T-helper 2 cell treated with Interferon-gamma antibody and Interleukin-4, amounts not matched to agents 5 μg/mL and 100 μg/mL, for 36 hours (primary cell): ENCODE measurements around the gene DDB1.

Experiments used
- DNase-seq: peaks from one replicate; pipeline ENCODE4 v3.0.0; 2021; ENCODE audit warnings: low spot score
- H3K27ac Mint-ChIP-seq: one replicate; pipeline ENCODE4 v1.8.0; 2021; ENCODE audit warnings: mild to moderate bottlenecking, mixed read lengths
- H3K27me3 Mint-ChIP-seq: one replicate; pipeline ENCODE4 v1.8.0; 2021; ENCODE audit warnings: low read depth, mixed read lengths
- H3K36me3 Mint-ChIP-seq: one replicate; pipeline ENCODE4 v1.8.0; 2021; ENCODE audit warnings: low read depth, mixed read lengths
- H3K4me1 Mint-ChIP-seq: one replicate; pipeline ENCODE4 v1.8.0; 2021; ENCODE audit warnings: low read depth, mixed read lengths
- H3K4me3 Mint-ChIP-seq: one replicate; pipeline ENCODE4 v1.8.0; 2022; ENCODE audit warnings: mild to moderate bottlenecking, moderate library complexity, mixed read lengths
- H3K9me3 Mint-ChIP-seq: one replicate; pipeline ENCODE4 v1.8.0; 2021; ENCODE audit warnings: mixed read lengths

Gene DDB1

DNA sequence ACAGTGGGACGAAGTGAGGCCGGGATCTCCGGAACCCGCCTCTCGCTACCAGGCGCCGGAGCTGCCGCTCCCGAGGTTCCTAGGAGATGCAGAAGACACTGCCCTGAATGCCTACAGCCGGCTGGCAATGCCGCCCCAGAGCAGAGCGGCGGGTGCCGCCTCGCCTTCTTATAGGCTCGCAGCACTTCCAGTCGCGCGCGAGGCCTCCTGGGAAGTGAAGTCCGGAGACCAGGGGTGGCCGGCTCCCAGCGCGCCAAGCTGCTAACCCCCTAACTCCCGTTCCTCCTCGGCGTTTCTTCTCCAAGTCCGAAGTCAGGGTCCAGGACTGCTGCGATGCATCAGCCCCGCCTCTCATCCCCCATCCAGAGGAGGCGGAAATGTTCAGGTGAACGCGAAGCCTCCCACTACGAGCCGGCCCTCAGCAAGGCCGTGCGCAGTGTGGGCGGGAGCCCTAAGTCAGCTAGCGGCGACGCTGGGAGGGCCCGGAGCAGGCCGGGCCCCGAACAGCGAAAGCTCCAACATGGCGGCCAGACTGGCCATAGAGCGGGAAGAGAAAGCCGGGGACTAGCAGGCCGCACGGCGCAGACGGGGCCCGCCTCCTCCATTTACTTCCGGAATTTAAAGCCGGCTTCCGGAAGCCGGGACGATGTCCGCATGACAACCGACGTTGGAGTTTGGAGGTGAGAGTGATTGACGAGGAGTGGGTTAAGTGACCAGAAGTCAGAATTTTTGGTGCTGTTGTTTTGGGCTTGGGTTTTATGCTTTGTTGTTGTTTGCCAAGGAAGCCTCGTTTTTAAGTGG is 29.0 kb upstream of the DDB1 start, which contains the start of the genes CYB561A3 and TMEM138:
CYB561A3 (minus strand) TSS at position 142 of the 801 bp plus-strand sequence. CDS start 5,169 bp downstream, outside the sequence.
TMEM138 (plus strand) TSS at position 634 of the 801 bp plus-strand sequence. CDS start 2,017 bp downstream, outside the sequence.
- peak within 1 kb of the TSS; percentile 96 for H3K27ac Mint-ChIP-seq
- peaks cover 24% of the 10 kb centered on the region for H3K36me3 Mint-ChIP-seq
- peak within 1 kb of the TSS; percentile 97 for H3K4me3 Mint-ChIP-seq
- peaks cover 30% of the 10 kb centered on the region for H3K4me1 Mint-ChIP-seq
- no peaks in the 10 kb centered on the region for H3K27me3 Mint-ChIP-seq
- H3K9me3 Mint-ChIP-seq = no peaks in the 10 kb centered on the region
- DNase-seq = peak; percentile 95

DNA sequence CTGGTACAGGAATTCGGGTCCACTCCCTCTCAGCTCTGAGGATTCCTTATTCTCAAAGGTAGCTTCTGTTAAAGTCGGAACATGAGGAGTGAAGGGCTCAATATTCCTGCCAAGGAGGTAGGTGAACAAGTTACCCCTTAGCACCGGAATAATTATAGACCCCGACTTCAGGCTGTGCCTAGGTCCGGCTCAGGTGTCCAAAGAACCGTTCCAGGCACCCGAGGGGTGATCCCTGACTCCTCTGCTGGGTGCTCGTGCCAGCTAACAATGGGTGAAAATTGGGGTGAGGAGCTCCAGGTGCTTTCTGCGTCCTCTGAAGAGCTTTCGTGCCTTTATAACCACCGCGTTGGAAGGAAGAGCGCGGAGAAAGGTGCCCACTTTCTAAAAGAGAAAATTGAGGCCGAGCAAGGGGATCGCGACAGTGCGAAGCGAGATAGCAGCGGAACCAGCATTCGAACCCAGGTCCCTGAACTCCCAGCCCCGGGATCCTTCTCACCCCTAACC is 28.4 kb upstream of the DDB1 start:
- Mint-ChIP-seq H3K36me3 (peaks cover 21% of the 10 kb centered on the region), H3K4me3 (peak overlapping the region; percentile 97), H3K9me3 (no peaks in the 10 kb centered on the region), H3K27me3 (no peaks in the 10 kb centered on the region), H3K4me1 (peaks cover 33% of the 10 kb centered on the region), H3K27ac (peak overlapping the region; percentile 96)
- DNase-seq = no peak

DNA sequence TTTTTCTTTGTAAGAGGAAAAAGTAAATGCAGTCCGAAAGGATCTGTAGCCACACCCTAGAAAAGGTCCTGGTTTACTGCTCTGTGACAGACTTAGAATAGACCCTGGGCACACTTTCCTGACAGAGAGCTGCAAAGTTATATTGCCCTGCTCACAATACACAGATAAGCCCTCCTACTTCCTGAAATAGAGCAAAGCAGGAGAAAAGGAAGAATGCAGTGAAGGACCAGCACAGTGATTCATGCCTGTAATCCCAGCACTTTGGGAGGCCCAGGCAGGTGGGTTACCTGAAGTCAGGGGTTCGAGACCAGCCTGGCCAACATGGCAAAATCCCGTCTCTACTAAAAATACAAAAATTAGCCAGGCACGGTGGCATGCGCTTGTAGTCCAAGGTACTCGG is 26.6 kb upstream of the DDB1 start:
- peaks cover 35% of the 10 kb centered on the region for H3K4me1 Mint-ChIP-seq
- no peak for DNase-seq
- no peaks in the 10 kb centered on the region for H3K9me3 Mint-ChIP-seq
- no peak overlapping the region for H3K27ac Mint-ChIP-seq
- H3K4me3 Mint-ChIP-seq = peak overlapping the region; percentile 21
- no peaks in the 10 kb centered on the region for H3K27me3 Mint-ChIP-seq
- H3K36me3 Mint-ChIP-seq = peaks cover 19% of the 10 kb centered on the region

DNA sequence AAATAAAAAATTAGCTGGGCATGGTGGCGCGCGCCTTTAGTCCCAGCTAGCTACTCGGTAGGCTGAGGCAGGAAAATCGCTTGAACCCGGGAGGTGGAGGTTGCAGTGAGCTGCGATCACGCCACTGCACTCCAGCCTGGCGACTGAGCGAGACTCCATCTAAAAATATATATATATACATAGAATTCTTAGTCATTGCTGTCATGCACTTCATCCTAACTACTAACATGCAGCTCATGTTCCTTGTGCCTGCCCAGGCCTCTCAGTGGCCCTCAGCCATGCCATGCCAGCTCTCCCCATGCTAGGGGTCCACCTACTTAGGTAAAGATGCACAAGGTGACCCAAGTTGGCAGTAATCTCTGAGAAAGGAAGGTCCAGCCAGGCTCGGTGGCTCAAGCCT is 25.7 kb upstream of the DDB1 start:
- no peak overlapping the region for H3K27ac Mint-ChIP-seq
- peaks cover 33% of the 10 kb centered on the region for H3K4me1 Mint-ChIP-seq
- H3K27me3 Mint-ChIP-seq = no peaks in the 10 kb centered on the region

DNA sequence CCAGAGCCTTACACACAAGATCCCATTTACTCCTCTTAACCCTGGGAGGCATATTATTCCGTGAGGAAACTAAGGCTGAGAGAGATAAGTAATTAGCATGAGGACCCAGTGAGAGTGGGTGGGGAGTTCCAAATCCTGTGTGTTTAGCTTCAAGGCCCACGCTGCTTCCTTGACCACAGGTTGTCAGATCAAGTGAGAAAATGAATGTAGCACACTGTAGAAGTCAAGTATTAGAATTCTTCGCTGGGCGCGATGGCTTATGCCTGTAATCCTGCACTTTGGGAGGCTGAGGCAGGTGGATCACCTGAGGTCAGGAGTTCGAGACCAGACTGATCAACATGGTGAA is 25.0 kb upstream of the DDB1 start:
- Mint-ChIP-seq H3K4me3 (no peak overlapping the region), H3K4me1 (peaks cover 28% of the 10 kb centered on the region), H3K27me3 (no peaks in the 10 kb centered on the region), H3K27ac (no peak overlapping the region), H3K9me3 (no peaks in the 10 kb centered on the region), H3K36me3 (peaks cover 20% of the 10 kb centered on the region)
- no peak for DNase-seq

More for the DNA sequence above, 25.7 kb upstream of the DDB1 start:
- no peak for DNase-seq
- Mint-ChIP-seq H3K4me3 (no peak overlapping the region), H3K36me3 (peaks cover 17% of the 10 kb centered on the region), H3K9me3 (no peaks in the 10 kb centered on the region)

DNA sequence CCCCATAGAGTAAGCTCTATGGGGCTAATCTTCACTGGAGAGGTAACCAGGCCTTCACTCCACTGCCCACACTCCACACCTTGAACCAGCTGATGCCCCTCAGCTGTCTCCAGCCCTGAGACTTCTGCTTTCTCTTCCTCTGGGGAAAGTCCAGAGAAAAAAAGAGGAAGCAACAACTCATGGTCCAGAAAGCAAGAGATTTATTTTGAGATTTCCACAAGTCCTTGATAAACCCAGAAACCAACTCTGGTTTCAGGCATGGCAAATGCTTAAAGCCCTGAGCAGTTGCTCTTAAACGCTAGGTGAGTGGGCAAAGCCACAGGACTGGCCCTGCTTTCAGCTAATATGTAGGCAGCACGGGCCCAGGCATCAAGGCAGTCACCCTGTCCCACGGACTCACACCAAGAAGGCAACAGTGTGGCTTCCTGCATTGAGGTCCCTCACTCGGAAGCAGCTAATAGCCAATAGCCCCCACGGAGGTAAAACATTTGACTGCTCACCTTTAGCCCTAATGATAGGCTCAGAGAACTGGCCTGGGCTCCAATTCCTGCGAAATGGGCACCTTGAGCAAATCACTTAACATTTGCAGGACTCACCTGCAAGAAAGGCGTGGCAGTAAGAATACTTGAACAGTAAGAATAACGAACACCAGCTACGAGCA is 24.5 kb upstream of the DDB1 start:
- Mint-ChIP-seq H3K4me1 (peaks cover 26% of the 10 kb centered on the region), H3K27me3 (no peaks in the 10 kb centered on the region), H3K36me3 (peaks cover 18% of the 10 kb centered on the region), H3K27ac (peak overlapping the region; percentile 45), H3K9me3 (no peaks in the 10 kb centered on the region), H3K4me3 (no peak overlapping the region)
- DNase-seq = no peak

DNA sequence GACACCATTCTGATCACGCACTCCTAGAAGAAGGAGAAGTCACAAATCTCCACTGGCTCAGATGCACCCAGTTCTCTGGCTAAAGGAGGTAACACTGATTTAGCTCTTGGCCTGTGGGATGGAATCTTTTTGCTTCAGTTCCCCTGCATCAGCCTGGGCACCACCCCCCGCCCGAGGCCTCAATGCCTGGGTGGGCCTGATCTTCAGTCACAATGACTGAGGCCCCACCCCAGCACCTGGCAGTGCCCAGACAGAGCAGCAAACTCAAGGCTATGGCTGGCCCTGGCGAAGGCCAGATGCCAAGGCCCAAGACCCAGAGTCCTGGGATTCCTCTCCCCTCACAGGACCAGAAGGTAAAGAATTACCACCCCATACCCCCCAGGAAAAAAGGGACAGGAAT is 23.8 kb upstream of the DDB1 start:
- peaks cover 24% of the 10 kb centered on the region for H3K4me1 Mint-ChIP-seq
- peaks cover 18% of the 10 kb centered on the region for H3K36me3 Mint-ChIP-seq
- no peaks in the 10 kb centered on the region for H3K9me3 Mint-ChIP-seq
- H3K4me3 Mint-ChIP-seq = no peak overlapping the region
- no peaks in the 10 kb centered on the region for H3K27me3 Mint-ChIP-seq
- no peak overlapping the region for H3K27ac Mint-ChIP-seq
- no peak for DNase-seq

DNA sequence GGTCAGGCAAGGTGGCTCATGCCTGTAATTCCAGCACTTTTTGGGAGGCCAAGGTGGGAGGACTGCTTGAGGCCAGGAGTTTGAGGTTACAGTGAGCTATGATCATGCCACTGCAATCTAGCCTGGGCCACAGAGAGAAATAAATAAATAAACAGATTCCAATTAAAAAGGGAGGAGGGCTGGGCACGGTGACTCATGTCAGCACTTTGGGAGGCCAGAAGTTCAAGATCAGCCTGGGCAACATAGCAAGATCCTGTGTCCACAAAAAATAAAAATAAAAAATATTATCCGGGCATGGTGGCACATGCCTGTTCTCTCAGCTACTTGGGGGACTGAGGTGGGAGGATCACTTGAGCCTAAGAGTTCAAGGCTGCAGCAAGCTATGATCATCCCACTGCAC is 21.3 kb upstream of the DDB1 start:
- H3K36me3 Mint-ChIP-seq = peaks cover 24% of the 10 kb centered on the region
- no peak for DNase-seq
- no peak overlapping the region for H3K27ac Mint-ChIP-seq
- peaks cover 9% of the 10 kb centered on the region for H3K4me1 Mint-ChIP-seq
- H3K4me3 Mint-ChIP-seq = no peak overlapping the region
- H3K27me3 Mint-ChIP-seq = no peaks in the 10 kb centered on the region
- no peaks in the 10 kb centered on the region for H3K9me3 Mint-ChIP-seq

DNA sequence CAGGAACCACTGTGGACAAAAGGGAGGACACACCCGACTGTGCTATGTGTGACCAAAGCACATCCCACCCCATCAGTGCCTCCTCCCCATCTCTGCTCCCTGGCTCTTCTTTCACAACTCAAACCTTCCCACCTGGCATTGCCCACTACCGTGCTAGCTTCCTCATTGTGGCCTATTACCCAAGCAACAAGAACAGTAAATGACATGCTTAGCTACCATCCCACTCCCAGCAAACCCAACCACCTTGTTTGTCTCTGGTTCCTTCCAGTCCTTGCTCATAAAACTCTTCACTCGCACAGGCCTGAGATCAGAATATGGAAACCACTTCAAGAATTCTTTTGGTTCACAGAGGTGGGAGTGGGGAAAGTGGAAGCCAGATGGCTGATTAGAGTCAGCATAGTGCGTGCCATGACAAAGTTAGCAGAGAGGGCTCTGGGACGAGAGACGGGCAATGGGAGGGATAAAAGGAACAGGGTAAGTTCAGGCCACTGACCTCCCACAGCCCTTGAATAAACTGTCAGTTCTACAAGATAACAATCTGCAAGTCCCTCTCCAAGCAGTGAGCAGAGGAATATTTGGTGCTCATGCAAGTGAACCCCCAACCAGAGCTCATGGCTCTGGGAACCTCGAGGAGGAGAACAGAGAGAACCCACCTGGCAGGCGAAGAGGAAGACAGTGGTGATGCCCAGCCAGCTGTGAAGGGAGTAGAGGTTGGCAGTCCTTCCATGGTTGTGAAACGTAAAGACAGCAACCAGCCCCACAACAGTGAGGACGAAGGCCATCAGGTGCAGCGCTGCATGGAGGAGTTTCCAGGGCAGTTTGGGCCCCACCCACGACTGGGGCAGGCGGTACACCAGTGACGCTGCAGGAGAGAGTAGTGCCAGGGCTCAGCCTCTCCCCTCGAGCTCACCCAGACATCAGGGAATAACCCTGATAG is 20.5 kb upstream of the DDB1 start:
- Mint-ChIP-seq H3K4me1 (peaks cover 8% of the 10 kb centered on the region), H3K9me3 (no peaks in the 10 kb centered on the region), H3K4me3 (no peak overlapping the region)

DNA sequence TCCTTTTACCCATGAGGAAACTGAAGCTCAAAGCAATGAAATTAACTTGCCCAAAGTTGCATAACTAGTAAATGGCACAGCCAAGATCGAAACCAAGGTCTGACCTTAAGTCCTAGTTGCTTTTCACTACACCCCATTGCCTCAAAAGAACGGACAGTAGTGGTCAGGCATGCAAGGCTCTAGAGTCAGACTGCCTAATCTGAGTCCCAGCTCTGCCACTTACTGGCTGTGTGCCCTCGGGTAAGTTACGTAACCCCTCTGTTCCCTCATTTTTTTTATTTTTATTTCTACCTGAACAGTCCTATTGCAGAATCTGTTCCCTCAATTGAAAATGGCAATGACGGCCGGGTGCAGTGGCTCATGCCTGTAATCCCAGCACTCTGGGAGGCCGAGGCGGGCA is 19.1 kb upstream of the DDB1 start:
- Mint-ChIP-seq H3K4me1 (peaks cover 6% of the 10 kb centered on the region), H3K27ac (no peak overlapping the region), H3K27me3 (no peaks in the 10 kb centered on the region), H3K36me3 (peaks cover 24% of the 10 kb centered on the region), H3K4me3 (no peak overlapping the region), H3K9me3 (no peaks in the 10 kb centered on the region)
- DNase-seq = no peak

More for the DNA sequence above, 20.5 kb upstream of the DDB1 start:
- Mint-ChIP-seq H3K27me3 (no peaks in the 10 kb centered on the region), H3K27ac (no peak overlapping the region), H3K36me3 (peaks cover 24% of the 10 kb centered on the region)
- no peak for DNase-seq

DNA sequence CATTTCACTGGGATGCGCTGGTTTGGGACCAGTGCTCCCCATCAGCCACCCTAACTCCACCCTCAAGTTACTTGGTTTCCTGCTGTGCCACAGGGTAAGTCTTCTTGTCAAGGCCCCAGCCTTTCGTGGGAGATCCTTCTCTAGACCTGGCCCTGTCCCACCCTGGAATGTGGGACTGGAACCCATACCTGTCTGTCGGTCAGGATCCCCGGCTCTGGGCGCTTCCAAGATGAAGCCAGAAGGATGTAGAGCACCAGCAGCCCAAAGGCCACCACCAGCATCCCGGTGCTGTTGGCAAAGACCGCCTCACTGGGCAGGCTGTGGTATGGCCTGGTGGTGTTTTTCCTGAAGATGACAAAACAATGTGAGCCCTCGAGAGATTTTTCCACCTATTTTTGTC is 17.9 kb upstream of the DDB1 start:
- Mint-ChIP-seq H3K4me1 (no peaks in the 10 kb centered on the region), H3K9me3 (no peaks in the 10 kb centered on the region), H3K27me3 (no peaks in the 10 kb centered on the region), H3K27ac (no peak overlapping the region), H3K4me3 (no peak overlapping the region), H3K36me3 (peaks cover 22% of the 10 kb centered on the region)
- DNase-seq = no peak

DNA sequence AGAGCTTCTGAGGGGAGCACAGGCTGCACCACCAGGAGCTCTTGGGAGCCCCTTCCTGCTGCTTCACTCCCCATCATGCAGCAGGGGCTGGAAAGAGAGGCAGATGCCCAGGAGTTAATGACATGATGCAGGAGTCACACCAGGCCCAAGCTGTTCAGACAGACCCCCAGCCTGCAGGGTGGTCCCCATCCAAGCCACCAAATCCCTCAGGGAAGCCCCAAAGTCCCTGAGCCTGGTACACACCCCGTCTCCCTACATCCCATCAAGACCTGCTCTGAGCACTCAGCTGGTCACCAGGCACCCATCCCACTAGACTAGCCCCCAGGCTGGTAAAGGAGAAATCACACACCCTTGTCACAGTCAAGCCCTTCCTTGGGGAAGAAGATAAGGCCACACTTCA is 17.4 kb upstream of the DDB1 start:
- Mint-ChIP-seq H3K9me3 (no peaks in the 10 kb centered on the region), H3K4me1 (no peaks in the 10 kb centered on the region), H3K27me3 (no peaks in the 10 kb centered on the region), H3K27ac (no peak overlapping the region), H3K36me3 (peaks cover 22% of the 10 kb centered on the region), H3K4me3 (no peak overlapping the region)
- no peak for DNase-seq

DNA sequence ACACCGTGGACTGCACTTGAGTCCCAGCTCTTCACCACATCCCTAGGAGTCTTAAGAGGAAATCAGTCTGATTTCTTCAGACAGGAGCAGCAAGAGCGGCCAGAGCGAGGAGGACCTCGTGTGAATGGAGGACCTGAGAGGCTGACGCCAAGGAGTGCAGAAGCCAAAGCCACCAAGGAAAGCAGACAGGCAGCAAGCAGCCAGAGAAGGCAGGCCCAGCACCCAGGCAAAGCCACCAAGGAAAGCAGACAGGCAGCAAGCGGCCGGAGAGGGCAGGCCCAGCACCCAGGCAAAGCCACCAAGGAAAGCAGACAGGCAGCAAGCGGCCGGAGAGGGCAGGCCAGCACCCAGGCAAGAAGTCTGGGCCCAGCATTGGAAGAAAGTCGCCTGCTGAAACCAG is 17.0 kb upstream of the DDB1 start:
- no peak for DNase-seq
- no peaks in the 10 kb centered on the region for H3K27me3 Mint-ChIP-seq
- peaks cover 19% of the 10 kb centered on the region for H3K36me3 Mint-ChIP-seq
- no peaks in the 10 kb centered on the region for H3K4me1 Mint-ChIP-seq
- H3K9me3 Mint-ChIP-seq = no peaks in the 10 kb centered on the region
- H3K4me3 Mint-ChIP-seq = no peak overlapping the region
- no peak overlapping the region for H3K27ac Mint-ChIP-seq
